ENCODE data around the gene GOLGA7B.

GOLGA7B gene

GRCh38 chr10:97891497-97892167 is 42.0 kb downstream of the GOLGA7B start:
- no peak for TF ChIP-seq CTCF (IDR thresholded peaks at IDR 0.05; ENCODE audit: insufficient read depth, low read depth, low read length, missing control alignments)
- no peak for DNase-seq (ENCODE audit: low read depth)
- H3K4me3 ChIP-seq (ENCODE audit: low read length) = no peak overlapping the region

GRCh38 chr10:97892506-97892905 is 42.9 kb downstream of the GOLGA7B start:
- no peak for DNase-seq (ENCODE audit: low read depth)
- H3K4me3 ChIP-seq (ENCODE audit: low read length) = no peak overlapping the region
- TF ChIP-seq CTCF (IDR thresholded peaks at IDR 0.05; ENCODE audit: insufficient read depth, low read depth, low read length, missing control alignments) = no peak

GRCh38 chr10:97892939-97893338 is 43.3 kb downstream of the GOLGA7B start:
- H3K4me3 ChIP-seq (ENCODE audit: low read length) = no peak overlapping the region
- TF ChIP-seq CTCF (IDR thresholded peaks at IDR 0.05; ENCODE audit: insufficient read depth, low read depth, low read length, missing control alignments) = no peak
- no peak for DNase-seq (ENCODE audit: low read depth)

GRCh38 chr10:97894092-97894491 is 44.4 kb downstream of the GOLGA7B start:
- TF ChIP-seq CTCF (IDR thresholded peaks at IDR 0.05; ENCODE audit: insufficient read depth, low read depth, low read length, missing control alignments) = no peak
- no peak for DNase-seq (ENCODE audit: low read depth)
- no peak overlapping the region for H3K4me3 ChIP-seq (ENCODE audit: low read length)

GRCh38 chr10:97895084-97895483 is 45.4 kb downstream of the GOLGA7B start:
- no peak overlapping the region for H3K4me3 ChIP-seq (ENCODE audit: low read length)
- DNase-seq (ENCODE audit: low read depth) = no peak
- no peak for TF ChIP-seq CTCF (IDR thresholded peaks at IDR 0.05; ENCODE audit: insufficient read depth, low read depth, low read length, missing control alignments)

- DNase-seq (ENCODE audit: low read depth) = peak; percentile 14
- H3K4me3 ChIP-seq (ENCODE audit: low read length) = no peak overlapping the region
- no peak for TF ChIP-seq CTCF (IDR thresholded peaks at IDR 0.05; ENCODE audit: insufficient read depth, low read depth, low read length, missing control alignments)
Measured at GRCh38 chr10:97895915-97896314, 46.3 kb downstream of the GOLGA7B start.

GRCh38 chr10:97896756-97897358 is 47.2 kb downstream of the GOLGA7B start:
- no peak for DNase-seq (ENCODE audit: low read depth)
- no peak overlapping the region for H3K4me3 ChIP-seq (ENCODE audit: low read length)
- no peak for TF ChIP-seq CTCF (IDR thresholded peaks at IDR 0.05; ENCODE audit: insufficient read depth, low read depth, low read length, missing control alignments)
